K562 (cell line): Measurements from ENCODE around the gene MCM9.

Experiments used
- C11orf30 ChIP-seq: fragments of 450-650 bp; IDR thresholded peaks from 2 replicates; pipeline ENCODE4 v1.6.1; 2016; ENCODE audit warnings: low read depth, mild to moderate bottlenecking
- CHCHD3 ChIP-seq: fragments of 250-450 bp; sonication (Bioruptor Pico); IDR thresholded peaks from 2 replicates; pipeline ENCODE4 v2.1.2; 2022; ENCODE audit warnings: mild to moderate bottlenecking
- CTCF ChIP-seq, 3 experiments: IDR thresholded peaks in 2 of 3; conservative IDR thresholded peaks in 1 of 3; 2 replicates each; pipeline ENCODE4 v1.5.1; 2011 to 2012; ENCODE audit warnings: low read length in 3 of 3, mild to moderate bottlenecking in 3 of 3, control low read depth in 2 of 3, improper control_type of control experiment in 1 of 3, inconsistent platforms in 1 of 3, low read depth in 1 of 3, mixed read lengths in 1 of 3, moderate library complexity in 1 of 3; ENCODE audit not compliant: insufficient read depth in 2 of 3
- ETV1 ChIP-seq: fragments of 450-650 bp; conservative IDR thresholded peaks from 2 replicates; pipeline ENCODE4 v1.6.1; 2016; ENCODE audit warnings: missing genetic modification characterization, control low read depth, low read depth, missing compliant biosample characterization
- HCFC1 ChIP-seq: IDR thresholded peaks from 2 replicates; pipeline ENCODE4 v1.6.1; 2012; ENCODE audit warnings: low read depth, low read length, improper control_type of control experiment
- ZBTB33 ChIP-seq: sonication (generic); formaldehyde crosslinking; IDR thresholded peaks from 2 replicates; pipeline ENCODE4 v1.8.1; 2023; ENCODE audit warnings: mild to moderate bottlenecking, missing genetic modification reagents
- TF ChIP-seq, protein P1 (sequence below): fragments of 250-450 bp; sonication (Bioruptor Pico); IDR thresholded peaks from 2 replicates; pipeline ENCODE4 v1.4.0; 2020; ENCODE audit warnings: mild to moderate bottlenecking, moderate library complexity
- TF ChIP-seq, protein P2 (sequence below), 2 experiments: fragments of 450-650 bp; formaldehyde crosslinking in 1 of 2; IDR thresholded peaks; 2 replicates each; pipeline versions ENCODE4 v1.4.0 to v1.6.1; 2014 to 2020; ENCODE audit warnings: mild to moderate bottlenecking in 2 of 2, borderline replicate concordance in 1 of 2, low read depth in 1 of 2
- TF ChIP-seq, protein P3 (sequence below): sonication (generic); formaldehyde crosslinking; IDR thresholded peaks from 2 replicates; pipeline ENCODE4 v1.4.0; 2020; ENCODE audit warnings: mild to moderate bottlenecking, missing genetic modification reagents

DNA sequence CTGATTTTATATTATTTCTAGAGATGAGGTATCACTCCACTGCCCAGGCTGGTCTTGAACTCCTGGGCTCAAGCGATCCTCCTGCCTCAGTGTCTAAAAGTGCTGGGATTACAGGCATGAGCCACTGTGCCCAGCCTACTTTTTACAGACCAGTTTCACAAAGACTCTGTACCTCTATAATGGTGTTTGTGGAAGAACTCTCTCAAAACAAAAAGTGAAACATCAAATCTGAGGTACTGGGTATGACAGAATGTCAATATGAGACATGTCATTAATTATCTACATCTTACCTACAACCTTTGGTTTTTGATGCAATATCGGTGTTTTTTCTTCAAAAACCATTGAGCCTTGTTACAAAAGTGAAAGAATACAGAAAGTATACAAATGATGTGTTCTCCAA, 49.4 kb upstream of the MCM9 start:
- TF ChIP-seq, protein P1, sequence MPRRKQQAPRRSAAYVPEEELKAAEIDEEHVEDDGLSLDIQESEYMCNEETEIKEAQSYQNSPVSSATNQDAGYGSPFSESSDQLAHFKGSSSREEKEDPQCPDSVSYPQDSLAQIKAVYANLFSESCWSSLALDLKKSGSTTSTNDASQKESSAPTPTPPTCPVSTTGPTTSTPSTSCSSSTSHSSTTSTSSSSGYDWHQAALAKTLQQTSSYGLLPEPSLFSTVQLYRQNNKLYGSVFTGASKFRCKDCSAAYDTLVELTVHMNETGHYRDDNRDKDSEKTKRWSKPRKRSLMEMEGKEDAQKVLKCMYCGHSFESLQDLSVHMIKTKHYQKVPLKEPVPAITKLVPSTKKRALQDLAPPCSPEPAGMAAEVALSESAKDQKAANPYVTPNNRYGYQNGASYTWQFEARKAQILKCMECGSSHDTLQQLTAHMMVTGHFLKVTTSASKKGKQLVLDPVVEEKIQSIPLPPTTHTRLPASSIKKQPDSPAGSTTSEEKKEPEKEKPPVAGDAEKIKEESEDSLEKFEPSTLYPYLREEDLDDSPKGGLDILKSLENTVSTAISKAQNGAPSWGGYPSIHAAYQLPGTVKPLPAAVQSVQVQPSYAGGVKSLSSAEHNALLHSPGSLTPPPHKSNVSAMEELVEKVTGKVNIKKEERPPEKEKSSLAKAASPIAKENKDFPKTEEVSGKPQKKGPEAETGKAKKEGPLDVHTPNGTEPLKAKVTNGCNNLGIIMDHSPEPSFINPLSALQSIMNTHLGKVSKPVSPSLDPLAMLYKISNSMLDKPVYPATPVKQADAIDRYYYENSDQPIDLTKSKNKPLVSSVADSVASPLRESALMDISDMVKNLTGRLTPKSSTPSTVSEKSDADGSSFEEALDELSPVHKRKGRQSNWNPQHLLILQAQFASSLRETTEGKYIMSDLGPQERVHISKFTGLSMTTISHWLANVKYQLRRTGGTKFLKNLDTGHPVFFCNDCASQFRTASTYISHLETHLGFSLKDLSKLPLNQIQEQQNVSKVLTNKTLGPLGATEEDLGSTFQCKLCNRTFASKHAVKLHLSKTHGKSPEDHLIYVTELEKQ (CRISPR knock-in tag): no peak
- TF ChIP-seq, protein P2, sequence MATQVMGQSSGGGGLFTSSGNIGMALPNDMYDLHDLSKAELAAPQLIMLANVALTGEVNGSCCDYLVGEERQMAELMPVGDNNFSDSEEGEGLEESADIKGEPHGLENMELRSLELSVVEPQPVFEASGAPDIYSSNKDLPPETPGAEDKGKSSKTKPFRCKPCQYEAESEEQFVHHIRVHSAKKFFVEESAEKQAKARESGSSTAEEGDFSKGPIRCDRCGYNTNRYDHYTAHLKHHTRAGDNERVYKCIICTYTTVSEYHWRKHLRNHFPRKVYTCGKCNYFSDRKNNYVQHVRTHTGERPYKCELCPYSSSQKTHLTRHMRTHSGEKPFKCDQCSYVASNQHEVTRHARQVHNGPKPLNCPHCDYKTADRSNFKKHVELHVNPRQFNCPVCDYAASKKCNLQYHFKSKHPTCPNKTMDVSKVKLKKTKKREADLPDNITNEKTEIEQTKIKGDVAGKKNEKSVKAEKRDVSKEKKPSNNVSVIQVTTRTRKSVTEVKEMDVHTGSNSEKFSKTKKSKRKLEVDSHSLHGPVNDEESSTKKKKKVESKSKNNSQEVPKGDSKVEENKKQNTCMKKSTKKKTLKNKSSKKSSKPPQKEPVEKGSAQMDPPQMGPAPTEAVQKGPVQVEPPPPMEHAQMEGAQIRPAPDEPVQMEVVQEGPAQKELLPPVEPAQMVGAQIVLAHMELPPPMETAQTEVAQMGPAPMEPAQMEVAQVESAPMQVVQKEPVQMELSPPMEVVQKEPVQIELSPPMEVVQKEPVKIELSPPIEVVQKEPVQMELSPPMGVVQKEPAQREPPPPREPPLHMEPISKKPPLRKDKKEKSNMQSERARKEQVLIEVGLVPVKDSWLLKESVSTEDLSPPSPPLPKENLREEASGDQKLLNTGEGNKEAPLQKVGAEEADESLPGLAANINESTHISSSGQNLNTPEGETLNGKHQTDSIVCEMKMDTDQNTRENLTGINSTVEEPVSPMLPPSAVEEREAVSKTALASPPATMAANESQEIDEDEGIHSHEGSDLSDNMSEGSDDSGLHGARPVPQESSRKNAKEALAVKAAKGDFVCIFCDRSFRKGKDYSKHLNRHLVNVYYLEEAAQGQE (IDR thresholded peaks at IDR 0.05; ENCODE audit: borderline replicate concordance): no peak
- TF ChIP-seq, protein P2 (CRISPR knock-in tag; IDR thresholded peaks at IDR 0.05; ENCODE audit: low read depth): no peak
- TF ChIP-seq CHCHD3 (CRISPR knock-in tag) (no peak), ETV1 (tag) (no peak), CTCF (IDR thresholded peaks at IDR 0.05 in 2 of 3, conservative IDR thresholded peaks at IDR 0.05 in 1 of 3; ENCODE audit: insufficient read depth in 2 of 3, low read depth in 1 of 3, low read length in 3 of 3) (no peak), ZBTB33 (CRISPR knock-in tag) (no peak), C11orf30 (no peak), HCFC1 (no peak)
- TF ChIP-seq, protein P3, sequence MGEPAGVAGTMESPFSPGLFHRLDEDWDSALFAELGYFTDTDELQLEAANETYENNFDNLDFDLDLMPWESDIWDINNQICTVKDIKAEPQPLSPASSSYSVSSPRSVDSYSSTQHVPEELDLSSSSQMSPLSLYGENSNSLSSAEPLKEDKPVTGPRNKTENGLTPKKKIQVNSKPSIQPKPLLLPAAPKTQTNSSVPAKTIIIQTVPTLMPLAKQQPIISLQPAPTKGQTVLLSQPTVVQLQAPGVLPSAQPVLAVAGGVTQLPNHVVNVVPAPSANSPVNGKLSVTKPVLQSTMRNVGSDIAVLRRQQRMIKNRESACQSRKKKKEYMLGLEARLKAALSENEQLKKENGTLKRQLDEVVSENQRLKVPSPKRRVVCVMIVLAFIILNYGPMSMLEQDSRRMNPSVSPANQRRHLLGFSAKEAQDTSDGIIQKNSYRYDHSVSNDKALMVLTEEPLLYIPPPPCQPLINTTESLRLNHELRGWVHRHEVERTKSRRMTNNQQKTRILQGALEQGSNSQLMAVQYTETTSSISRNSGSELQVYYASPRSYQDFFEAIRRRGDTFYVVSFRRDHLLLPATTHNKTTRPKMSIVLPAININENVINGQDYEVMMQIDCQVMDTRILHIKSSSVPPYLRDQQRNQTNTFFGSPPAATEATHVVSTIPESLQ (CRISPR knock-in tag): no peak
